ENCODE measurements around the gene USH1C.

Gene USH1C

DNA sequence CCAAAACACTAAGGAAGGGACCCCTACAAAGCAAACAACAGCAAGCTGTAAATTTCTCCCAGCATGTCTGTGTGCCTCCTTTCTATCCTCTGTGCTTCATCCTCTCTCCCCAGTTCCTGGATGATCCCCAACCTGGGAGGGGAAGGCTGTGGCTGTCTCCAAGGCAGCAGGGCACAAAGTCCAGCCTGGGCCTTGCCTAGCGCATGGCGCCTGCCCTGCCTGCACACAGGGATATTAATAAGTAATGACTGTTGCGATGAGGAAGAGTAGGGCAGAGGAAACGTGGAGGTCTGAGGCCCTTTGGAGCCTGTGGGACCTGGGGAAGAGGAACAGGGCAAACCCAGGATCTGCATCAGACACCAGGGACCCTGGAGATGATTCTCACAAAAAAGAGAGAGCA is 2.0 kb downstream of the USH1C start:
- Histone ChIP-seq H3K27ac (ENCODE audit: low read depth, low read length) (no peak overlapping the region), H3K9ac (ENCODE audit: low read length) (no peak overlapping the region)

DNA sequence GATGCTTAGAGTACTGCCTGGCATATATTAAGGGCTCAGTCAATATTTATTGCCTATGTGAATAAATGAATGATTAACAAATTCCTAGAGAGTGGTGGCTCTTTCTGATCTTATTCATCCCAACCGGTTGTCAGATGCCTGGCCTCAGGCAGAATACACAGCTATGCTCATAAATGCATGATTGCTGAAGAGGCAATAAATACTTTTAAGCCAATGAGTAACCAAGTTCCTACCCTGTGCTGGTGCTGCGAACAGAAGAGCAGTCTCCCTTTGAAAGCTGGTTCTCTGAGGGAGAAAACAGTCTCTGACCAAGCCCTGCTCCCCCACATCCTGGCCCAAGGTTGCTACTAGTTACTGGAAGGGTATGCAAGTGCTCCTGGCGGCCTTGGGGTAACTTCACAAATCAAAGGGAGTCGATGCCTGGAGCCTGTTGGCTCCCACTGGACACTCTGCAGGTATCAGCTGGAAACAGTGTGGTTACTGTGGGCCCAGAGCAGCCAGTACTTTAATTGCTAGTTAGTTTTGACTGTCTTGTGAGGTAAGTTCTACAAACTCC is 2.8 kb downstream of the USH1C start:
- H3K9ac ChIP-seq (ENCODE audit: low read length), result no peak overlapping the region
- H3K27ac ChIP-seq (ENCODE audit: low read depth, low read length), result no peak overlapping the region
- no peaks in the 10 kb centered on the region for H3K4me1 ChIP-seq (ENCODE audit: insufficient read depth, low read length)
- H3K36me3 ChIP-seq (ENCODE audit: insufficient read depth, low read length), result no peaks in the 10 kb centered on the region
- H3K4me3 ChIP-seq (ENCODE audit: low read depth in 1 of 2, low read length in 2 of 2), result no peak overlapping the region
- H3K27me3 ChIP-seq (ENCODE audit: control insufficient read depth in 1 of 2, insufficient read depth in 2 of 2, low read length in 2 of 2), result peaks cover 0 to 7% of the 10 kb centered on the region in 2 donors
- H3K9me3 ChIP-seq (ENCODE audit: low read length), result no peaks in the 10 kb centered on the region

More for the DNA sequence above, 2.0 kb downstream of the USH1C start:
- Histone ChIP-seq H3K27me3 (ENCODE audit: control insufficient read depth in 1 of 2, insufficient read depth in 2 of 2, low read length in 2 of 2) (peaks cover 0 to 15% of the 10 kb centered on the region in 2 donors), H3K4me1 (ENCODE audit: insufficient read depth, low read length) (no peaks in the 10 kb centered on the region), H3K4me3 (ENCODE audit: low read depth in 1 of 2, low read length in 2 of 2) (no peak overlapping the region), H3K9me3 (ENCODE audit: low read length) (no peaks in the 10 kb centered on the region), H3K36me3 (ENCODE audit: insufficient read depth, low read length) (no peaks in the 10 kb centered on the region)

DNA sequence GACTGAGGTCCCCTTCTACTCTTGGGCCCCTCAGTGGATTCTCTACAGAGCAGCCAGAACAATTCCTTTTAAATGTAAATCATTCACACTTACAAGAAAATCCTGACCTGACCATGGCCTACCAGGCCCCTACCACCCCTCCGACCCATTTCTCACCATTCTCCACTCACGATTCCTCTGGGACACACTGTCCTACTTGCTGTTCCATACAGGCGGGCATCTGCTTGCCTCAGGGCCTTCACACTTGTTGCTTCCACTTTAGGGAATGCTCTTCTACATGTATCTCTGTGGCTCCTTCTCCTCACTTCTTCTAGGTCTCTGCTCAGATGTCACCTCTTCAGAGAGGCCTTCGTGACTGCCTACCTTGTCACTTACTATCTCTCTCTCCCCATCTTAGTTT is 3.4 kb downstream of the USH1C start:
- H3K36me3 ChIP-seq (ENCODE audit: insufficient read depth, low read length), result no peaks in the 10 kb centered on the region
- no peak overlapping the region for H3K4me3 ChIP-seq (ENCODE audit: low read depth in 1 of 2, low read length in 2 of 2)
- no peak overlapping the region for H3K27ac ChIP-seq (ENCODE audit: low read depth, low read length)
- H3K9me3 ChIP-seq (ENCODE audit: low read length), result no peaks in the 10 kb centered on the region
- no peaks in the 10 kb centered on the region for H3K4me1 ChIP-seq (ENCODE audit: insufficient read depth, low read length)
- peaks cover 0 to 7% of the 10 kb centered on the region in 2 donors for H3K27me3 ChIP-seq (ENCODE audit: control insufficient read depth in 1 of 2, insufficient read depth in 2 of 2, low read length in 2 of 2)
- H3K9ac ChIP-seq (ENCODE audit: low read length), result no peak overlapping the region

DNA sequence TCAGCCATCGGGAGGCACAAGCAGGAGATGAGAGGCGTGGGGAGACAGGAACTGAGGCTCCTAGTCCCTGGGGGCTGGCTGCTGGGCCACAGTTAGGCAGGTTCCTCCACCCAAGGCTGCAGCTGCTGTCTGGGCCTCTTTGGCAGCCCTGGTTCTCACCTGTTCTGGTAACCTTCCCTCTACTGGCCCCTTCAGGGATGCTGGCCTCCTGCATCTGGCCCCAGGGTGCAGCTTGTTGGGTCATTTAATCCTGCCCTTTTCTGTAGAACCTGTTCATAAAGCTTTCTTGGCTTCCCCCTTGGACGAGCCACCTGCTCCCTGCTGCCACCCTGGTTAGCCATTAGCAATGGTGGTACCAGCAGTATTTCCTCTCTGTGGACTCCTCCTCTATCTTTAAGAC is 5.5 kb downstream of the USH1C start:
- no peaks in the 10 kb centered on the region for H3K4me1 ChIP-seq (ENCODE audit: insufficient read depth, low read length)
- no peaks in the 10 kb centered on the region for H3K36me3 ChIP-seq (ENCODE audit: insufficient read depth, low read length)
- H3K27me3 ChIP-seq (ENCODE audit: control insufficient read depth in 1 of 2, insufficient read depth in 2 of 2, low read length in 2 of 2), result no peaks in the 10 kb centered on the region
- H3K27ac ChIP-seq (ENCODE audit: low read depth, low read length), result no peak overlapping the region
- H3K9ac ChIP-seq (ENCODE audit: low read length), result no peak overlapping the region
- H3K4me3 ChIP-seq (ENCODE audit: low read depth in 1 of 2, low read length in 2 of 2), result no peak overlapping the region
- no peaks in the 10 kb centered on the region for H3K9me3 ChIP-seq (ENCODE audit: low read length)

DNA sequence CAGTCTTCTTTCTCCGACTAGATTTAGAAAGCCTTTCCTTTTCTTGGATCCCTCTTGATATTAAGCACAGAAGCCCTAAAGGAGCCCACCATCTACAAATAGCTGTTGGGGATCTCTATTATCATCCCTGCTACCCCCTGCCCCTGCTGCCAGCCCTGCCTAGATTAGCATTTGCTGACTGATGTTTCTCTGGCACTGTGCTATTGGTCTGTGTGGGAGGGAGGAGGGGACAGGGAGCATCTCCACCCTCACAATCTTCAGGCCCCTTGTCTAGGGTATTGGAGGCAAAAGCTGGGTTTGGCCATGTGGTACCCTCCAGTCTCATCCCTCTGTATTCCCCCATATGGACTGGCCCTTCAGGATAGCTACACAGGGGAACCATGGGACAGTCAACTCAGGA is 6.2 kb downstream of the USH1C start:
- Histone ChIP-seq H3K9ac (ENCODE audit: low read length) (no peak overlapping the region), H3K4me3 (ENCODE audit: low read depth in 1 of 2, low read length in 2 of 2) (no peak overlapping the region), H3K4me1 (ENCODE audit: insufficient read depth, low read length) (no peaks in the 10 kb centered on the region), H3K27ac (ENCODE audit: low read depth, low read length) (no peak overlapping the region), H3K36me3 (ENCODE audit: insufficient read depth, low read length) (no peaks in the 10 kb centered on the region), H3K27me3 (ENCODE audit: control insufficient read depth in 1 of 2, insufficient read depth in 2 of 2, low read length in 2 of 2) (no peaks in the 10 kb centered on the region), H3K9me3 (ENCODE audit: low read length) (no peaks in the 10 kb centered on the region)

DNA sequence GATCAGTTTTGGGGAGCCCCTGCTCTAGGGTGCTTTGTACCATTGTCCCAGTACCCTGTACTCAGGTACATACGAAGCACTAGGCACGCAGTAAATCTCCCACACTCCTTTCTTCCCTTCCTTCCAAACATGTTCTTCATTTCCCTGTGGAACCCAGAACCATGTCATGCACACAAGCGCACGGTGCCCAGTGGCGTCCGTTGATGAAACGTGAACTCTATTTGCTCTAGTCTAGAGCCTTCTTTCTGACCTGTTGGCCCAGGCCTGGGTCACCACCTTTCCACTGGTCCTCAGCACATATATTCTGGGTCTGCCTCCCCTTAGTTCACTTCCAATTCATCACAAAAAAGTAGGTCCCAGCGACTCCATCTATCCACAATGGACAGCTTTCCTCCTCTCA is 7.0 kb downstream of the USH1C start:
- Histone ChIP-seq H3K9ac (ENCODE audit: low read length) (no peak overlapping the region), H3K4me1 (ENCODE audit: insufficient read depth, low read length) (no peaks in the 10 kb centered on the region), H3K4me3 (ENCODE audit: low read depth in 1 of 2, low read length in 2 of 2) (no peak overlapping the region), H3K27ac (ENCODE audit: low read depth, low read length) (no peak overlapping the region), H3K36me3 (ENCODE audit: insufficient read depth, low read length) (no peaks in the 10 kb centered on the region), H3K9me3 (ENCODE audit: low read length) (no peaks in the 10 kb centered on the region), H3K27me3 (ENCODE audit: control insufficient read depth in 1 of 2, insufficient read depth in 2 of 2, low read length in 2 of 2) (no peaks in the 10 kb centered on the region)

DNA sequence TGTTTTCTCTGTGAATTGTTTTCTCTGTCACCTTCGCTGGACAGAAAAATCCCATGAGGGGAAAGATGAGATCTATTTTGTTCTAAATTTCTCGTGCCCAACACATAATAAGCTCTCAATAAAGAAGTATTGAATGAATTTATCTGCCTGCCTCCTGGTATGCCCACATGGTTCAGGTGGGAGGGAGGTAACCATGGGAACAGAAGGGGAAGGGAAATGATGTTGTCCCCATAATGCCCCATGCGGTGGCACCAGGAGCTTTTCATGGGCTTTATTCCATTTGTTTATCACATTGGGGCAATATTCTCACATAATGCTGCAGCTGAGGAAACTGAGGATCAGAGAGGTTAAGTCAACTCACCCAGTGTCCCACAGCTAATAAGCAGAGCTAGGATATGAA is 8.7 kb downstream of the USH1C start:
- no peak overlapping the region for H3K9ac ChIP-seq (ENCODE audit: low read length)
- H3K36me3 ChIP-seq (ENCODE audit: insufficient read depth, low read length), result no peaks in the 10 kb centered on the region
- no peaks in the 10 kb centered on the region for H3K27me3 ChIP-seq (ENCODE audit: control insufficient read depth in 1 of 2, insufficient read depth in 2 of 2, low read length in 2 of 2)
- no peak overlapping the region for H3K27ac ChIP-seq (ENCODE audit: low read depth, low read length)
- no peaks in the 10 kb centered on the region for H3K9me3 ChIP-seq (ENCODE audit: low read length)
- H3K4me1 ChIP-seq (ENCODE audit: insufficient read depth, low read length), result no peaks in the 10 kb centered on the region
- H3K4me3 ChIP-seq (ENCODE audit: low read depth in 1 of 2, low read length in 2 of 2), result no peak overlapping the region

DNA sequence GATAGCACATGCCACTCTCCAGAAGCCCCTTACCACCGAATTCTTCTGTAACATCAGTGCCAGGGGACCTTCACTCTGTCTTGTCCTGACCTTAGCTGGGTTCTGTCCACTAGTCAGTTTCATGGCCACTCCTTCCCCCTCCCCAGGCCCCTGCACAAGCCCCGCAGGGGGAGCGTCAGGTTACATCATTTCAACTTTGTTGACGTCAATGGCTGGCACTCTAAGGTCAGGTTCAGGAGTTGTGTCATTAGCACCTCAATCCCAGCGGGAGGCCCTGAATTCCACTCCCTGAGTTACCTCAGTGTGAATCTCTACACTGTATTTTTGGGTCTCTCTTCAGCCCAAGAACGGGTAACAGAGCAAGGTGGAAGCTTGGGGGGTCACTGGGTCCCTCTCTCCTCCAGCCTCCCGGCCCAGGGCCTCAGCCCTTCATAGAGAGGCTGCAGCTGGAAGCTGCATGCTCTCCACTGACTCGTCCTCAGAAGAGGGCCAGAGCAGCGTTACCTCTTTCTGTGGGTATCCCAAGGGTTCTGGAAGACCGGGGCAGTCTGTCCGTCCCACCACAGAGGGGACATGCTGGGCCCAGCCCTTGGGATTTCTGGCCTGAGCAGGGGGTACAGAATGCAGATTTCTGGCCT is 10.3 kb downstream of the USH1C start:
- no peaks in the 10 kb centered on the region for H3K4me1 ChIP-seq (ENCODE audit: insufficient read depth, low read length)
- no peak overlapping the region for H3K4me3 ChIP-seq (ENCODE audit: low read depth in 1 of 2, low read length in 2 of 2)
- no peaks in the 10 kb centered on the region for H3K27me3 ChIP-seq (ENCODE audit: control insufficient read depth in 1 of 2, insufficient read depth in 2 of 2, low read length in 2 of 2)
- no peaks in the 10 kb centered on the region for H3K9me3 ChIP-seq (ENCODE audit: low read length)
- no peak overlapping the region for H3K27ac ChIP-seq (ENCODE audit: low read depth, low read length)
- no peak overlapping the region for H3K9ac ChIP-seq (ENCODE audit: low read length)
- no peaks in the 10 kb centered on the region for H3K36me3 ChIP-seq (ENCODE audit: insufficient read depth, low read length)

DNA sequence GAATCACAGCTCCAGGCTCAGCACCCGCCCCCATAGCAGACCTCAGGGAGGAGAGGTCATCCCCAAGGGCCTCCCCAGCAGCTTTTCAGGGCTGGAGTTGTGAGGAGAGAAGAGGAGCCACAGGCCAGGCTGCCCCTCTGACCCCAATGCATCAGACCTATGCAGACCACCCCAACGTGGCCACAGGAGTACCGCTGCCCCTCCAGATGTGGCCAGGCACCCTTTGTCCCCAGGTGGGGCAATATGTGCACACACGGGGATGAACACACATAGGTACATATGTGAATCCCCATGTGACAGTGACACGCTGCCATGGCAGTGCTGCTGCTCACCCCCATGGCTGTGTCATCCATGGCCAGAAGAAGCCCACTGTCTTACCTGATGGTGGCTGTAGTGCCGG is 10.9 kb downstream of the USH1C start:
- H3K27me3 ChIP-seq (ENCODE audit: control insufficient read depth in 1 of 2, insufficient read depth in 2 of 2, low read length in 2 of 2), result no peaks in the 10 kb centered on the region
- H3K9ac ChIP-seq (ENCODE audit: low read length), result no peak overlapping the region
- H3K4me3 ChIP-seq (ENCODE audit: low read depth in 1 of 2, low read length in 2 of 2), result no peak overlapping the region
- no peak overlapping the region for H3K27ac ChIP-seq (ENCODE audit: low read depth, low read length)
- H3K4me1 ChIP-seq (ENCODE audit: insufficient read depth, low read length), result no peaks in the 10 kb centered on the region
- no peaks in the 10 kb centered on the region for H3K9me3 ChIP-seq (ENCODE audit: low read length)
- H3K36me3 ChIP-seq (ENCODE audit: insufficient read depth, low read length), result no peaks in the 10 kb centered on the region

DNA sequence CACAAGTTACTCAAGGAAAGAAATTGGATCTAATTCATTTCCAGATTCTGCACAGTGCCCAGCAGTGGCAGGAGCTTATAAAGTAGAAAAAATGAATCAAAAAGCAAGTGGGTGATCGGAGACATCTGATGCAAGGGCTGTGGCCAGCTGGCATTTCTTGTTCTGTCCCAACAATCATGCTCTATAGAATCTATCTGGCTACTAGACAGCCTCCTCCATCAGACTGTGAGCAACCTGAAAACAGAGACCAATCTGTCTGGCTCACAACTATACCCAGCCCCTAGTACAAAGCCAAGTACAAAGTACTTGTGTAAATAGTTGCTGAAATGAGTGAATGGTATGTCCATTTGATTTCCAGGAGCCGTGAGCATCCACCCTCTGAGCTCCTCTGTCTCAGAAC is 11.4 kb downstream of the USH1C start:
- H3K4me1 ChIP-seq (ENCODE audit: insufficient read depth, low read length), result no peaks in the 10 kb centered on the region
- no peak overlapping the region for H3K9ac ChIP-seq (ENCODE audit: low read length)
- H3K27ac ChIP-seq (ENCODE audit: low read depth, low read length), result no peak overlapping the region
- no peak overlapping the region for H3K4me3 ChIP-seq (ENCODE audit: low read depth in 1 of 2, low read length in 2 of 2)
- H3K27me3 ChIP-seq (ENCODE audit: control insufficient read depth in 1 of 2, insufficient read depth in 2 of 2, low read length in 2 of 2), result no peaks in the 10 kb centered on the region
- no peaks in the 10 kb centered on the region for H3K9me3 ChIP-seq (ENCODE audit: low read length)
- H3K36me3 ChIP-seq (ENCODE audit: insufficient read depth, low read length), result no peaks in the 10 kb centered on the region

DNA sequence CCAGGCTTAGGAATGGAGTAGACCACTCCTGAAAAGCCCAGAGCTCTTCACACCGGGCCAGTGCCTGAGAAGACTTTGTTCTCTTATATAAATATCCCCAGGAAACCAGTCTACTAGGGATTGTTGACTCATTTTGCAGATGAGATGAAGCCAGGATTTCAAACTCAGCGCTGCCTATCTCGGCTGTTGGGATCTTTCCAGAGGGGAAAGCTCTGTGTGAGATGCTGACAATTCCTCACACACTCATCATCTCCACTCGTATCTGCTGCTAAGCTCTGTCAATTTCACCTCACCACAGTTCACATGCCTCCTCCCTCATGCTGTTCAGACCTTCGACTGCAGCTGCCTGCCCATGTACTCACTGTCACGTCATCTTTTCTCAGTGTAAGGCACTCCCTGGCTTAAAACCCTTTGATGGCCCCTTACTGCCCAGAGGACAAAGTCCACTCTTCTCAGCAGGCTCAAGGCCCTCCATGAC is 12.5 kb downstream of the USH1C start:
- Histone ChIP-seq H3K27ac (ENCODE audit: low read depth, low read length) (no peak overlapping the region), H3K9ac (ENCODE audit: low read length) (no peak overlapping the region), H3K4me1 (ENCODE audit: insufficient read depth, low read length) (no peaks in the 10 kb centered on the region), H3K27me3 (ENCODE audit: control insufficient read depth in 1 of 2, insufficient read depth in 2 of 2, low read length in 2 of 2) (no peaks in the 10 kb centered on the region), H3K9me3 (ENCODE audit: low read length) (no peaks in the 10 kb centered on the region), H3K4me3 (ENCODE audit: low read depth in 1 of 2, low read length in 2 of 2) (no peak overlapping the region), H3K36me3 (ENCODE audit: insufficient read depth, low read length) (no peaks in the 10 kb centered on the region)

DNA sequence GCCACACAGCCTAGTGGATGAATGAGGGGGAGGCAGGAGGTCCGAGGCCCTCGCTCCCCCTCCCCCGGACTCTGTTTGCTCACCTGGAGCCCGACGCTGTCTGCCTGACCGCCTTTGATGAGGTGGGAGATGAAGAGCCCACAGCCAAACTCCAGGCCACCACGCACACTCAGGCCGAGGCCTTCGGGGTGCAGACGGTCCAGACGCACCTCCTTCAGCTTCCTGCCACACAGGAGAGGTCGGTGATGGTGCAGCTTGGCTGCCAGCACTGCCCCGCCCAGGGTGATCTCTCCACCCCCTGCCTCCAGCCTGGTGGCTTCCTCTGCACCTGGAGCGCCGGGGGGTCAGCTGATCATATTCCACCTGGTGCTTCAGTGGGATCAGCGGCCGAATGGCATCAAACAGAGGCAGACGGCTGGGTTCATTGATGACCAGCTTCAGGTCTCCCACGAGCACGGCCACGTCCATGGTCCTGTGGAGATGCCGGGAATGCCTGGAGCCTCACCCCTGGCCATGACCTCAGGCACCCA is 13.1 kb downstream of the USH1C start:
- Histone ChIP-seq H3K4me3 (ENCODE audit: low read depth in 1 of 2, low read length in 2 of 2) (no peak overlapping the region), H3K36me3 (ENCODE audit: insufficient read depth, low read length) (no peaks in the 10 kb centered on the region), H3K4me1 (ENCODE audit: insufficient read depth, low read length) (no peaks in the 10 kb centered on the region), H3K27me3 (ENCODE audit: control insufficient read depth in 1 of 2, insufficient read depth in 2 of 2, low read length in 2 of 2) (no peaks in the 10 kb centered on the region), H3K9ac (ENCODE audit: low read length) (no peak overlapping the region), H3K27ac (ENCODE audit: low read depth, low read length) (no peak overlapping the region), H3K9me3 (ENCODE audit: low read length) (no peaks in the 10 kb centered on the region)

Data from muscle layer of colon (tissue), 2 donors.